Stimulated activated CD4-positive, alpha-beta T cell treated with anti-CD3 and anti-CD28 coated beads, TNF-alpha, amount 100 ng/mL, for 48 hours (primary cell): Measurements from ENCODE around the gene NUCKS1.

ENCODE experiments used
- DNase-seq, 3 donors: peaks; one replicate each; pipeline ENCODE4 v3.0.0-alpha.2; 2020; ENCODE audit warnings: low read depth in 3 of 3

The NUCKS1 gene

DNA sequence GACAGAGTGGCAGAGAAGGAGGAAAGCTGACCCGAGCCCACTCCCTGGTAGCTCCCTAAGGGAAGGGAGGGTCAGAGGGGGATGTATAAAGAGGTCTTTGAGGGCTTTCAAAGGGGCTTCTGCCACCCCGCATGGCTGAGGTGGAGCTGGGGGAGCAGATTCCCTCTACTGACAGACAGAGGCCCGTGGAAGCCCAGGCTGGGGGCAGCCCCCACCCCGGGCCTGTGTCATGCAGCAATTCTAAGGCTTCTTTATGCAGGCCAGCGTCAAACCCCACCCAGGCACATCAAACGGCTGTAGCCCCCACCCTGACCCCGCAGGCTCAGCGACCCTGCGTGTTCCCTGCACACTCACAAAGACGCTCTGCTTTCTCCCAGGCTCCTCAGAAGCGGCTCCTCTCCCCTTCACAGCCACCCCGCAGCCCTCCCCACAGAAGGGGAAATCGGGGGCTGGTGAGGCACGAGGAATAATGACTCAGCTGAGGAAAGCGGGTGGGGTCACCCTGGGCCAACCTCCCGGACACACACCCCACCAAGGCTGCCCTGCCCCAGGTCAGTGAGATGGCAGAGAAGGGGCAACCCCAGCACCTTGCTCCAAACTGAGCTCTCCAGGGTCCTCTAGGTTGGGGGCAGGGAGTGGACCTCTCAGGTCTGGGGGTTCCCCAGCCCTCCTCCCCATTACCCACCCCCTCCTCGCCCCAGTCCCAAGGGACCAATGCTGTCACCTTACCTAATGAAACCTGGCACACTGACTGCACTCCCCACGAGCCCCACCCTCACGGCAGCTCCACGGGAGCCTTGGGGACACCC lies 80.4 kb downstream of the NUCKS1 start:
- DNase-seq, result no peak

DNA sequence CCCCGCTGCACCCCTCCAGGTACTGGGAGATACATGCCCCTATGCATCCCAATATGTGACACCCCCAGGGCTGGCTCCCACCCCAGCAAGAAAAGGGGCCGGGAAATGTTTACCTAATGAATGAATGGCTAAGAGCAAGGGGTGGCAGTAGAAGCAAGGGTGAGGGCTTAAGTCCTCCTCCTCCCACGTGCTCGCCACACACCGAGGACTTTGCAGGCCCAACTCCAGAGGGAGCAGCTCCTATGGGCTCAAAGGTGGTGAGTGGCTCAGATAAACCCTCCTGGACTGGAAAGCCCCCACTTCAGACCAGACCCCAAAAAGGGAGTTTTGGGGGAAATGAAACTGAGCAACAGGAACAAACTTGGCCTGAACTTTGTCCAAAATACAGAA lies 81.0 kb downstream of the NUCKS1 start:
- no peak for DNase-seq

DNA sequence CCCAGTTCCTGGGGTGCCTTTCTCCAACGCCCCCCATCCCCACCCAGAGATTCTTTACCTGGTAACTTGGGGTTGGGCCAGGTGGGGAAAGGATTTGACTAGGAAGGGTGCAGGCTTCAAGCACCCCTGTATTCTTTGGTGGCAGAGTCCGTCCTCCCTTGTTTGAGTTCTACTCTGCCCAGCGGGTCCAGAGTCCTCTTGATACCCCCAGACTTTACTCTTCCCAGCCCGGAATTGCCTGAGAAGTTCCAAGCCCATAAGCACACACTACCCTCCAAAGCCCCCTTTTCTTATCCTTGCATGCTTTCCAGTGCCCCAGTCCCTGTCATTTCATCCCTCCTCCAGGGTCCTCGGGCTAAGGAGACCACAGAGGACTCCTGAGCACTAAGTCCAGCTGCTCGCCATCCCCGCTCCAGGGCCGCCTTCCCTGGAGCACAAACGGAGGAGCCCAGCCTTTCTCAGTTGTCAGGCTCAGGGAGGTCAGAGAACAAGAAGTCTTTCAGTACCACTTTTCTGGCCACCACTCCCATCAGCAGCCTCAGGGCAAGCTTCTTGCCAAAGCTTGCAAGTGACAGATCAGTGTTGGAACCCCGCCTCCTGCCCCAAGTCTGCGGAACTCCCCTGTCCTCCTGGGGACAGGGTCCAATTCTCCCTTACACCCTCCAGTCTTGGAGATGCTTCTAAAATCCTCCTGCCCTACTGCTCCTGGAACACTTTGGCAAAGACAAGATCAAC lies 81.9 kb downstream of the NUCKS1 start:
- DNase-seq, result no peak

DNA sequence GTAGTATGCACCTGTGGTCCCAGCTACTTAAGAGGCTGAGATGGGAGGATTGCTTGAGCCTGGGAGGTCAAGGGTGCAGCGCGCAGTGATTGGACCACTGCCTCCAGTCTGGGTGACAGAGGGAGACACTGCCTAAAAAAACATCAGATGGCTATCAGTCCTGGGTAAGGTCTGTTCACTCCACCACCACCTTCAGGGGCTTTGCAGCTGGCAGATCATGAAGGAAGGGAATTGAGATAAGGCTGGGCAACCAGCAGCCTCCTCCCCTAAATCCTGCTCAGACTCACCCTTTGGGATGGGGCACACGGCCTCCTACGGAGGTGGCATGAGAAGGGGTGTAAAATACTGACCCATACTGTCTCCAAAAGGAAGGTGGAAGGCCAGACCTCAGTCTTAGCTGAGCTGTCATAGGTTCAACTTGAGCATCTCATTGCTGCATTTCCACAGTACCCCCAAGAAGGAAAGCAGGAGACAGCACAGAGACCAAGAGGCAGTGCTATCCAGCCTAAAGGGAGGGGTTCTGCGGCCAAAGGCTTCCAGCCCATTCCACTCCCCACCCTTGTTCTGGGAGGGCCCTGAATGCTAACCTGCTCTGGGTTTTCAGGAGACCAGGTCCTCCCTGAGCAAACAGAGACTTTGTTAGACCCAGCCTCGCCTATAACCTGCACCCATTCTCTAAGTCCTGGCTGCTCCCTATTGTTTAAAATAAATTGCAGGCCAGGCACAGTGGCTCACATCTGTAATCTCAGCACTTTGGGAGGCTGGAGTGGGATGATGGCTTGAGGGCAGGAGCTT lies 83.4 kb downstream of the NUCKS1 start:
- no peak for DNase-seq

DNA sequence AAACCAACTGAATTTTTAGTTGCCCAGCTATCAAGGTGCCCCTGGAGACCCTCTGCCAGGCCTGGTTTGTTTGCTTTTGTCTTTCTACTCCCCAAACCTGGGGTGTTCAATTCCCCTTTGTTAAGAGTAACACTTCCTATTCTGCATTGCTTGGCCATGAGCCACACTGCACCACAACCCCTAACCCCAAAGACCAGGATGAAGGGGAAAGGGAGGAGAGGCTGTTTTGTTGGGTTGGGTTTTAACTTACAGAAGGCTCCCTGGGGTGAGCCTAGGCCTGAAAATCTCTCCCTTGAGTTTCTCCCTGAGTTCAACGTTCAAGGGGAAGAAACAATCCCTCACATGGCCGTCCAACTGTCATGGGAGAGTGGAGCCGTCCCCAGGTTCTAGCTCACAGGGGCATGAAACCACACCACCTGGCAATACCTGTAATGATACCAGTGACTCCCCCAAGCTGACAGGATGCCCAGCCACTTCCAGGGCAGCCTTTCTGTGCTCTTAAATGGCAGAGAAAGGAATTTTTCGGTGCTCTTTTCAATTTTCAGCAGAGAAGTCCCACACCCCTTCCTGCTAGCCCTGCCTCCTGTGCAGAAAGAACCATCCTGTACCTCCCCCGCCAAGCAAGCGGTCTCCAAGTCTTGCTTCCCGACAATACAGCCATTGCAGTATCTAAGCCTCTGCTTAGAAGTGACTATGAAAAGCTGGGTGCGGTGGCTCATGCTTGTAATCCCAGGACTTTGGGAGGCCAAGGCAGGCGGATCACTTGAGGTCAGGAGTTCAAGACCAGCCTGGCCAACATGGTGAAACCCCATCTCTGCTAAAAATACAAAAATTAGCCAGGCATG lies 84.6 kb downstream of the NUCKS1 start:
- DNase-seq, result no peak

DNA sequence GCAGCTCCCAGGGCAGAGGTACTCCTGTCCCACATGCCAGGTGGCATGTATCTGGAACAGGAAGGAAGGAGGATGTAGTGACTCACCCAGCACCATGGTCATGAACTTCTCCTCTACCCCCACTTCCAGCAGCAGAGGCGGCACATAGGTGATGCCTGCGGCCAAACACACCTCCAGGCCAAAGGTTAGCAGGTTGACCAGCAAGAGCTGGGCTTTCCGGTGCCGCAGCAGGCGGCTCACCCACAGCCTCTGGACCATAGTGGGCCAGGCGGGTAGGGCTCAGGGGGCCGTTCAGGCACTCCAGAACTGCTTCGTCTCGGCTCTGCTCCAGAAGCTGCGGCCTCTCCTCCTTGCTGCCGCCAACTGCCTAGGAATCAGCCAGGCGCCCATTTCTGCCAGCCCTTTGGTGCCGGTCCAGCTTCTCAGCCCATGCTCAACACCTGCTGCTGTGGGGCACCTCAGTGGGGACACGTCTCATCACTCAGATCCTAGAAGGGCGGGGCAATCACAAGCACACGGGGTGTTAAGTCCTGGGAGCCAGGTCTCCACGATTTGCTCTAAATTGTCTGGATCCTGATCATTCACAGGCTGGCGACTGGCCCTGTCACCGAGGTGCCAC lies 85.5 kb downstream of the NUCKS1 start:
- no peak for DNase-seq

DNA sequence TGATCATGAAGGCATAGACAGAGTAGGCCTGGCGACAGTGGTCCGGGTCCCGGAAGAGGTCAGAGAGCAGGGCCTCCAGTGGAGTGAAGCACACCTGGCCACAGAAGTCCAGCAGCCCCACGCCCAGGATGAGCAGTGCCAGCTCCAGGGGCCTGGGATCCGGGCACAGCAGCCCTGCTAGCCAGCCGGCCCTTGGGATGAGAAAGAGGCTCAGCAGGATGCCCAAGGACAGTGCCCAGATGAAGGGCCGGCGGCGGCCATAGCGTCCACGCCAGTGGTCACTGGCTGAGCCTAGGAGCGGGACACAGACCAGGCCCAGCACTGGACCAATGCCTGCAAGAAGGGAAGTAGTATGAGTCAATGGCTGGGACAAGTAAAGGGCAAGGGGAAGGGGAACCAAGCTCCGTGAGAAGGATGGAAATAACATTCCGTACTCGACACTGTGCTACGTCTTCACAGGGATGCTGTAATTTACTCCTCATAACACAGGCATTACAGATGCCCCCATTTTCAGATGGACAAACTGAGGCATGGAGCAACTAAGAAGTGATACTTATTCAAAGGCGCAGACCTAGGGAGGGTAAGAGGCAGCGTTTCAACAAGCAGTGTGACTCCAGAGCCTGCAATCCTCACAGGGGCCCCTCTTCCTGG lies 86.6 kb downstream of the NUCKS1 start:
- no peak for DNase-seq
